NCI-H2107 treated with DMSO at 0.1 percent for 48 hours (cell line): ENCODE measurements around the gene PPP1R9A.
"Not testable (repeated sequence)": the region's sequence is repeated elsewhere in the genome, so short reads cannot be mapped to it uniquely, and the experiment has no call there.

Experiments used
- DNase-seq: peaks from one replicate; lab custom pipeline; 2025; ENCODE audit not compliant: unreplicated experiment; lab: John Stamatoyannopoulos, UW

The PPP1R9A gene

DNA sequence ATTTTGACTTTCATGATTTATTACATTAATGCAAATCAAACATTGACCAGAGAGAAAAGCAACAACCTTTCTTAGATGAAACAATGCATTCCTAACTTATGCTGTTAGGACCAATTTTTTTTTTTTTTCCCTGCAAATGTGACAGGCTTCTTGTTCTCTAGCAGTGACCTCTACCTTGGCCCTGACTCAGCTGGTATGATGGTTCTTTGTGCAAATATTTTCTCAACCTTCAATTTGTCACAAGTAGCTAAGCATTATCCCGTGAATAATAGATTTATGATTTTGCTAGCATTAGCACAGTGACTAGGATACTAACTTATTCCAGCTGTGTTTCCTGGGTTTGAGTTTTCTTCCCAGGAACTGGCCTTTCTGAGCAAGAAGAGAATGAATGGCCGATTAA lies 64.9 kb downstream of the PPP1R9A start:
- no peak for DNase-seq

DNA sequence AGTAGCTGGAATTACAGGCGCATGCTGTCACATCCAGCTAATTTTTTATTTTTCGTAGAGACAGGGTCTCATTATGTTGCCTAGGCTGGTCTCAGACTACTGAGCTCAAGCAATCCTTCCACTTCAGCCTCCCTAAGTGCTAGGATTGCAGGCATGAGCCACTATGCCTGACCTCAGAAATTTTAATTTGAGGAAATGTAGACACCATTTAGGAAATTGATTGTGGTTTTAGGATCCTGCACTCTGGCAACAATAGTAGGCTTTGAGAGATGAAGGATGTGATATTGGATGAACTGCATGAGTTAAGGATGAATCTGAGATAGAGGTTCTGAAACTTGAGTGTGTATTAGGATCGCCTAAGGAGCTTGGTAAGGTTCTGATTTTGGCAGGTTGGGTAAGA lies 66.5 kb downstream of the PPP1R9A start:
- peak; percentile 36 for DNase-seq

DNA sequence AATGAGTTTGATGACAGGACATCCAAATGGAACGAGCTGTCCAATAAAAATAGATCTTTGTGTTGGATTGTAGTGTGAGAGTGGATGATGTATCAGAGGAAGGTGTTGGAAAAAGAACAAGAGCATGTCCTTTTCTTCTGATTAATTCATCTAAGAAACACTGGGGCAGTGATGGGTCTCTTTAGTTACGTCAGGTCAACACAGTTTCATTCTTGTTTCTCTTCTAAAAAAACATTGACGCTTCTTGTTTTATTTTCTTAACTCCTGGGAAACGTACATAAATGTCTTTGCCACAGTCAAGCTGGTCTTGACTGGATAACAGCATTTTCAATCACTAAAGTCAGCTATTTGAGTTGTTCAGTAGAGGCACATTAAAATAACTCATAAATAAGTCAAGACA lies 67.0 kb downstream of the PPP1R9A start:
- no peak for DNase-seq

DNA sequence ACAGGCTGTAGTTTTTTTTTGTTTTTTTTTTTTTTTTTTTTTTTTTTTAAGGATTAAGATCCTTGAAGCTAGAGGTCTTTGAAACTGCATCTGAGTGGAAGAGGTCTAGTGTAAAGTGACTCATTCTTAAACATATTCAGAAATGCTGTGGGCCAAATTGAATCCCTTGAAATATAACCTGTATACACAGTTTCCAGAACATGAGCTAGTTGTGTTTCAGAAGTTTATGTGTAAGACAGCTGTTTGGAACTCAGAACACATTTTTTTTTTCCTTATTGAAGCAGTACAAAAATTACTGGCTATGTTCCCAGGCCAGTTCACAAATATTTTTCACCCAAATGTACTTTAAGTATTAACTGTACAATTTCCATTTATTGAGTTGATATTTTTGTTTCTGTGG lies 67.9 kb downstream of the PPP1R9A start:
- DNase-seq, result no peak

- DNase-seq, result no peak
These were observed 73.2 kb downstream of the PPP1R9A start for GRCh38 chr7:94980418-94981142.

DNA sequence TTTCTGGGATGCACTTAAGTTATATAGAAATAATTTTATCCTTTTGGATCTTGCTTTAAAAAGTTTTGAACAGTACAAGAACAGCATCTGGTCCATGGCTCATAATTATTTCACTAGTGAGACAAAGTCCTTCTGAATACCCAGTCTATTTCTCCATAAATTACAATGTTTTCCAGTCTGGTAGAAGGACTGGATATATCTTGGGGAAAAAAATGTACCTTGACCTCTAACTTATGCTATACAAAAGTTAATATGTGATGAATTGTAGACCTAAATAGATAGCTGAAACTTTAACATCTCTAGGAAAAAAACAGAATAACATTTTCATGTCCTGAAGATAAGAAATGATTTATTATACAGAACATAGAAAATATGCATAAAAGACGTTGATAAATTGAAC lies 88.5 kb downstream of the PPP1R9A start:
- no peak for DNase-seq

- no peak for DNase-seq
These were observed 89.0 kb downstream of the PPP1R9A start for GRCh38 chr7:94996369-94996768.

GRCh38 chr7:94997547-94997946 lies 90.2 kb downstream of the PPP1R9A start:
- DNase-seq, result no peak

DNA sequence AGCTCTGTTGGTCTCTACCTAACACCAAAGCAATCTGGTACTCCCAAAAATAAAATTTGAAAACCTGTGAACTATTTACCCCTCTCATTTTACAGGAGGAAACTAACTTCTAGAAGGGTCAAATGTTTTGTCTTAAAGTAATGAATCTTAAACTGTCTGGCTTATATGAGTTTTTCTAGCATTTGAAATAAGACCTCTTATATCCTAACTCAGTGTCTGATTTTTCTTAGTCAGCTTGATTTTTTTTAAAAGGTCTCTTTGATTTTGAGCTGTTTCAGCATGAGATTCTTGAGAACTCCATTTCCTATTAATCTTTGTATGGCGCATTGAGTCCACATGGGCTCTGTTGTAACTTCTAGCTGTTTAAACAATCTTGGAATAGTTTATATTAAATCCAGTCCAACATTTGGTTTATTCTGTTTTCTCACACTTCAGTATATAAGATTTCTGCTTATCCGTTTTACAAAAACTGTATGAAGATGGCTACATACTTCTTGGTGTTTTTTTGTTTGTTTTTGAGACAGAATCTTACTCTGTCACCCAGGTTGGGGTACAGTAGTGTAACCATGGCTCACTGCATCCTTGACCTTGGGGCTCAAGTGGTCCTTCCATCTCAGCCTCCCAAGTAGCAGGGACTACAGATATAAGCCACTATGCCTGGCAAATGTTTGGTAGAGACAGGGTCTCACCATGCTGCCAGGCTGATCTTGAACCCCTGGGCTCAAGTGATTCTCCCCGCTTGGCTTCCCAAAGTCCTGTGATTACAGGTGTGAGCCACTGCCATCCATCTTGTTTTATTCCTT lies 91.1 kb downstream of the PPP1R9A start:
- DNase-seq, result no peak

DNA sequence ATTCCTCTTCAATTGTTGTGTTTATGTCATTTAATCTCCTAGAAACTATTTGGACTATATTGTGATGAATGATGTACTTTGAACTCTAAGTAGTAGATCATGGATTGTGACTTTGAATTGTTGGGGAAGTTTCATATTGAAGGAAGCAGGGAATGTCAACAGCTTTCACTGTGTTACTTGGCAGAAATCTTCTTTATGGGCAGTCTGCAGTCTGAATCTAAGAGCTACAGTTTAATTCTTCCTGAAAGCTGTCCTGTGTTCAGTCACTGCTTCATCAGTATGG lies 91.6 kb downstream of the PPP1R9A start:
- no peak for DNase-seq

- DNase-seq, result not testable (repeated sequence)
These were observed 92.2 kb downstream of the PPP1R9A start for GRCh38 chr7:94999601-95000000.

- DNase-seq, result no peak
These were observed 93.9 kb downstream of the PPP1R9A start for GRCh38 chr7:95001258-95001657.

DNA sequence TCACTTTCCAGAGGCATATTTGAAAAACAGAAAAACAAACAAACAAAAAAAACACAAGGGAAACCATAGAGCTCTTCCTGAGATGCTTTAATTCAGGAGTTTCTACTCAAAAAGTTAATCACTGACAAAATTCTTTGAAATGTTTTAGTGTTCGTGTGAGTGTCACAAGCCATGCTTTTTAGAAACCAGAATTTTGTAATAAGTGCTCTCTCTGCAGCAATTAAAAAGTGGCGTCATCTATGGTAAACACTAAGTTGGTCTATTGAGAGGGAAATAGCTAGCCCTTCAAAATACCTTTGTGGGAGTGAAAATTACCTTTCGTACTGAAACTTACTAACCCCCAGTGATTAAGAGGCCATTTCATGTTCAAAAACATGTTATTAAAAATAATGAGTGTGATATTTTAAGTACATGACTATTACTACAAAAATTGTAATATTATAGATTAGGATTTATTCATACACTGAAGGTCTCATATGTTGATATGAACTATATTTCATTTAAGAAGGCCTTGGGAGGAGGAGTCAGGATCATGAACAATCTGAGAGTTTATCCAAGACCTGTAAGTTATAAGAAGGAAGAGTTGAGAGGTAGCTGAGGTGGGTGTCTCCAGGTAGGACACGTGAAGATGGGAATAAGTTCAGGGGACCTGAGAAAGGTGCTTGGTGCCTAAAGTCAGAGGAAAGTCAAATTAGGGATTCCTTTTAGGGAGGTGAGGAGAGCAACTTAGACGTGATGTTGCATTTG lies 94.6 kb downstream of the PPP1R9A start:
- no peak for DNase-seq

DNA sequence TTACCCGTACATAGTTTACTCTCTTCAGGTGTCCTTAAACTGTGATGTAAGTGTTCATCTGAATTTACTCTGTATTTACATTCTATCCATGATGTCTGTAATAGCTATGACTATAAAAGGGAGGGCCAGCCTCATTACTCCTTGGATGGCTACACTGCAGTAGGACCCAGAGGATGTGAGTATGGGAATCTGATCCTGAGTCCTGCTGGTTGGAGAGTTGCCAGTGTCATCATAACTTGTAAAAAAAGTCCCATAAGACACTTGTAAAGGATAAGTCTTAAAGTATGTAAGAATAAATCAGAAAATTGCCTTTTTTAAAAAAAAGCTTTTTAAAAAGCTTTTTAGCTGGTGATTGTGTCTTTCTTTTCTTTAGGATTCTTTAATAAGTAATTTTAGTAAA lies 95.4 kb downstream of the PPP1R9A start:
- DNase-seq, result no peak

- no peak for DNase-seq
These were observed 97.3 kb downstream of the PPP1R9A start for GRCh38 chr7:95004618-95005247.

GRCh38 chr7:95006010-95006409 lies 98.6 kb downstream of the PPP1R9A start:
- no peak for DNase-seq

DNA sequence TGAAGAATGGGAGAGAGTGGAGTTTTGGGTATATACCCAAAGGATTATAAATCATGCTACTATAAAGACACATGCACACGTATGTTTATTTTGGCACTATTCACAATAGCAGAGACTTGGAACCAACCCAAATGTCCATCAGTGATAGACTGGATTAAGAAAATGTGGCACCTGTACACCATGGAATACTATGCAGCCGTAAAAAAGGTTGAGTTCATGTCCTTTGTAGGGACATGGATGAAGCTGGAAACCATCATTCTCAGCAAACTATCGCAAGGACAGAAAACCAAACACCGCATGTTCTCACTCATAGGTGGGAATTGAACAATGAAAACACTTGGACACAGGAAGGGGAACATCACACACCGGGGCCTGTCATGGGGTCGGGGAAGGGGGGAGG lies 101.4 kb downstream of the PPP1R9A start:
- not testable (repeated sequence) for DNase-seq

DNA sequence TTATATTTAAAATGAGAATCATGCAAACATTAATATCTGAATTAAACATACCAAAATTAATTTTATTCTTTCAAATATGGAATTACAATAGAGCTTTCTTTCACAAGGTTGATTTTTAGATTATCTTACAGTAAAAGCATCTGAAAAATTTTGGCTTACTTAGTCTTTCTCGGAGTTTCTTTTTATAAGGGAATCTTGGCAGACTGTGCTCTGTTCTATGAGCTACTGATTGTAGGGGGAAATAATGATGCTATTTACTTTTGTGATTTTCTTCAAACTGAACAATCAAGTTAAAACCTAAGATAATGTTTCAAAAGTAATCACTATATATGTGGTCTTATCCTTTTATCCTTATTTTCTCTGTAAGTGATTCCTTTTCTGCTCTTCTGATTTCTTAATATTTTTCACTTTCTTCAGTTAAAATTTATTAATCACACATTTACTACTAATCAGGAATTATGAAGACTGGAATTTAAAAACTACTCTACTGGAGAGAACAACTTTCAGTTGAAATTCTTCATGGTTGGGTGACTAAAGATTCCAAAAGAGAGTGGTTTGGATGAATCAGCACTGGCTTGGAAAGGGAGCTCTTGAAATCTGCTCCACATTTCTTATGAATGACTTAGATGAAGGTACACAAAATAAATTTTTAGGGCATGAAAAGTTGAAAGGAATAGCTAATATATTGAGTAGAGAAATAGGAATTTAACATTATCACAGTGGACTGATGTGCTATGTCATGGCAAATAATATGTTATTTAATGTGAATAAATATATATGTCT lies 103.9 kb downstream of the PPP1R9A start:
- no peak for DNase-seq

GRCh38 chr7:95011995-95012394 lies 104.6 kb downstream of the PPP1R9A start:
- DNase-seq, result no peak

DNA sequence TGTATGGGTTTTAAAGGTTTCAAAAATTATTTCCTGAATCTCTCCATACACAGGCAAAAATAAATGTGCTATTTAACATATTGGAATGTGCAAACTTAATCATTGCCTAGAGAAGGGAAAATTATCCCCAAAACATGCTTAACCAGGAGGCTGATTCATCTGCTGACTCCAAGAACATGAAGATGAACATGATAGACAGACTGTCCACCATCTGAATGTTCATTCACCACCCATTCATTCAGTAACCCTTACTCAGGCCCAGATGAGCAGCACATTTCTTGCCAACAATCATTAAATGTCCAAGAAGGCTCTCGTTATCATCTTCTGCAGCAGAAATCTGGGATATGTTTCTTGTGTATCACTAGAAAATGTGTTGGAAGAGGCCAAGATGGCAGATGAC lies 110.6 kb downstream of the PPP1R9A start:
- no peak for DNase-seq

DNA sequence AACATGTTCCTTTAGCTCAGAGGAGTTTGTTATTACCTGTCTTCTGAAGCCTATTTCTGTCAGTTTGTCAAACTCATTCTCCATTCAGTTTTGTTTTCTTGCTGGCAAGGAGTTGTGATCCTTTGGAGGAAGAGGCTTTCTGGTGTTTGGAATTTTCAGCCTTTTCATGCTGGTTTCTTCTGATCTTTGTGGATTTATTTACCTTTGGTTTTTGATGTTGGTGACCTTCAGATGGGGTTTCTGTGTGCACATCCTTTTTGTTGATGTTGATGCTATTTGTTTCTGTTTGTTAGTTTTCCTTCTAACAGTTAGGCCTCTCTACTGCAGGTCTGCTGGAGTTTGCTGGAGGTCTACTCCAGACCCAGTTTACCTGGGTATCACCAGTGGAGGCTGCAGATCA lies 118.6 kb downstream of the PPP1R9A start:
- DNase-seq, result no peak
